Astrocyte (in vitro differentiated cells and primary cell): ENCODE measurements around the gene ANO6. TPM values are rescaled to one million over a fixed set of nuclear protein-coding genes. Genes with fewer than 3 reads are reported as not detected.

Source experiments
- DNase-seq: peaks from one replicate; pipeline ENCODE4 v3.0.0-alpha.2; 2010; ENCODE audit warnings: low read depth
- FAIRE-seq: peaks from 2 replicates; lab custom pipeline; 2011; peaks lifted over from hg19 to GRCh38; lab: Jason Lieb, UNC
- H2AFZ ChIP-seq: 2 replicates; pipeline ENCODE4 v1.6.0; 2012; ENCODE audit warnings: low read depth, low read length, inconsistent platforms
- H3K27ac ChIP-seq: 2 replicates; pipeline ENCODE4 v1.5.1; 2011; ENCODE audit warnings: low read depth, low read length, inconsistent platforms
- H3K27me3 ChIP-seq: 2 replicates; pipeline ENCODE4 v1.6.0; 2011; ENCODE audit warnings: low read length, inconsistent platforms; ENCODE audit not compliant: insufficient read depth
- H3K36me3 ChIP-seq: 2 replicates; pipeline ENCODE4 v1.5.1; 2011; ENCODE audit warnings: low read length, inconsistent platforms; ENCODE audit not compliant: insufficient read depth
- H3K4me1 ChIP-seq: 2 replicates; pipeline ENCODE4 v1.5.1; 2011; ENCODE audit warnings: low read length, inconsistent platforms; ENCODE audit not compliant: insufficient read depth
- H3K4me2 ChIP-seq: 2 replicates; pipeline ENCODE4 v1.6.0; 2012; ENCODE audit warnings: low read length, inconsistent platforms
- H3K4me3 ChIP-seq: 2 replicates; pipeline ENCODE4 v1.5.1; 2011; ENCODE audit warnings: low read depth, mild to moderate bottlenecking, low read length, inconsistent platforms; ENCODE audit not compliant: insufficient read depth
- H3K79me2 ChIP-seq: 2 replicates; pipeline ENCODE4 v1.6.0; 2012; ENCODE audit warnings: mild to moderate bottlenecking, low read length, inconsistent platforms; ENCODE audit not compliant: insufficient read depth
- H3K9ac ChIP-seq: 2 replicates; pipeline ENCODE4 v1.6.0; 2012; ENCODE audit warnings: mild to moderate bottlenecking, low read length, inconsistent platforms
- H3K9me3 ChIP-seq: 2 replicates; pipeline ENCODE4 v1.5.1; 2012; ENCODE audit warnings: low read depth, mild to moderate bottlenecking, low read length, inconsistent platforms; ENCODE audit not compliant: insufficient read depth
- H4K20me1 ChIP-seq: 2 replicates; pipeline ENCODE4 v1.6.0; 2012; ENCODE audit warnings: low read length, inconsistent platforms; ENCODE audit not compliant: insufficient read depth
- H3K27ac Mint-ChIP-seq: one replicate; pipeline ENCODE4 v1.8.0; 2021; ENCODE audit warnings: mild to moderate bottlenecking, mixed read lengths; ENCODE audit not compliant: unreplicated experiment
- H3K27me3 Mint-ChIP-seq: one replicate; pipeline ENCODE4 v1.8.0; 2021; ENCODE audit warnings: low read depth, mixed read lengths; ENCODE audit not compliant: unreplicated experiment
- H3K36me3 Mint-ChIP-seq: one replicate; pipeline ENCODE4 v1.8.0; 2021; ENCODE audit warnings: low read depth, mixed read lengths; ENCODE audit not compliant: unreplicated experiment
- H3K4me1 Mint-ChIP-seq: one replicate; pipeline ENCODE4 v1.8.0; 2021; ENCODE audit warnings: low read depth, mixed read lengths; ENCODE audit not compliant: unreplicated experiment
- H3K4me3 Mint-ChIP-seq: one replicate; pipeline ENCODE4 v1.8.0; 2021; ENCODE audit warnings: mild to moderate bottlenecking, moderate library complexity, mixed read lengths; ENCODE audit not compliant: unreplicated experiment
- H3K9me3 Mint-ChIP-seq: one replicate; pipeline ENCODE4 v1.8.0; 2021; ENCODE audit warnings: mild to moderate bottlenecking, mixed read lengths; ENCODE audit not compliant: unreplicated experiment
- CTCF ChIP-seq: IDR thresholded peaks from 2 replicates; pipeline ENCODE4 v1.5.1; 2011; ENCODE audit warnings: low read depth, mild to moderate bottlenecking, inconsistent platforms, low read length, moderate library complexity; ENCODE audit not compliant: insufficient read depth
- EZH2 ChIP-seq: IDR thresholded peaks from 2 replicates; pipeline ENCODE4 v1.6.1; 2012; ENCODE audit warnings: mild to moderate bottlenecking, low read length, inconsistent platforms; ENCODE audit not compliant: insufficient read depth
- total RNA-seq: library from RNA; stranded (reverse); gene quantifications from 2 replicates; pipeline ENCODE4 v1.2.1, GENCODE V29; 2021

ANO6 gene
- total RNA-seq, 1 donor from 2014 or later = 113 TPM

DNA sequence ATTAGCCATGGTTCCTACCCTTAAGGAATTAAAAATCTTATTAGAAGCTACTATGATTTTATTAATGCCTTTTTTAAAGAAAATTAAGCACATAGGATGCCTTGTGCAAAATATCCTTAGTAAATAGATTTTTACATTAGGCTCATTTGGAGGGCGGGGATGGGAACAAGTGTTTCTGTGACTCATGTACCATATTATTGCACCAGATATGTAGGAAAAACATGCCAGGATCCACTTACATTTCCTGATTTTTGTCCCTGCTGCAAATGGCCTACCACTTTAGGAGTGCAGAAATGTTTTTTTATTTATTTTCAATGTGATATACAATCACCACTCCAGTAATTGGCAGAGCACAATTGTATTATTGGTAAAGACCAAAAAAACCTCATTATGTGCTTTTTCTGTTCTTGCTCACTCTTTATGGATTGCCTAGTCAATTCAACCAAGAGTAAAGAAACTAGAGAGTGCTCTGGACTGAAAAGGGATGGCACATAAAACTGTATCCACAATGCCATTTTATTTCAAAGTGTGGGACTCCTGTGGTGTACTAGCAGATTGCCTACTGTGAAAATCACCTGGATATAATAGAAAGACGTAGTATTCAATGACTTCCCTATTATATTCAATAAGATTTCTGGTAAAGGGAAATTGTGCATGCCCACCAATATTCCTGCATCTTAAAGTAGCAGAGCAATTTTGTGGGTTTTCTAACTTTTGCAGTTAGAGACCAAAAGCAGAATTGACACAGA is 86.9 kb downstream of the ANO6 start:
- Mint-ChIP-seq H3K27ac (no peak overlapping the region), H3K4me1 (peaks cover 8% of the 10 kb centered on the region), H3K27me3 (no peaks in the 10 kb centered on the region), H3K4me3 (no peak overlapping the region), H3K9me3 (no peaks in the 10 kb centered on the region), H3K36me3 (peaks cover 5% of the 10 kb centered on the region)
- Histone ChIP-seq H3K27me3 (no peaks in the 10 kb centered on the region), H4K20me1 (peaks cover 7% of the 10 kb centered on the region), H2AFZ (no peak overlapping the region), H3K4me1 (peaks cover 10% of the 10 kb centered on the region), H3K9me3 (no peaks in the 10 kb centered on the region), H3K4me3 (no peak overlapping the region), H3K36me3 (no peaks in the 10 kb centered on the region), H3K4me2 (no peak overlapping the region), H3K27ac (no peak overlapping the region), H3K9ac (no peak overlapping the region), H3K79me2 (peaks cover 27% of the 10 kb centered on the region)
- FAIRE-seq (no peak), DNase-seq (no peak)
- no peak for TF ChIP-seq CTCF
- TF ChIP-seq EZH2 = no peak

DNA sequence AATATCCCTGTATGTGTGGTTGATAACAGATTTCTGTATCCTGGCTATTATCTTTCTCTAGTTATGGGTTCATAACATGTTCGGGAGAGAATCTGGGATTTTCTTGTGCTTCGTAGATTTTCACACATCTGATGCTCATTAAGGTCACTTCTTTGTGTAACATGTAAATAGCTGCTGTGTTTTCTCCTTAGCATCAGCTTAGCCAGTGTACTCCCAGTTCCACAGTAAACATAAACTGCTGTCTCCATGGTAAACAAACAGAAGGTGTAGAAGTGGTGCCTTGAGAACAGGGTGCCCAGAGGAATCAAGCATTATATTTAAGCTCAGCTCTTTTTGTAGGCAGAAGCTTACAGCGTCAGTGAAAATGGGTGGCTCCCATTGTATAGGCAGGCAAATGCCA is 88.0 kb downstream of the ANO6 start:
- no peaks in the 10 kb centered on the region for H3K27me3 Mint-ChIP-seq

More for the DNA sequence above, 88.0 kb downstream of the ANO6 start:
- H3K4me3 ChIP-seq = no peak overlapping the region
- H4K20me1 ChIP-seq = peaks cover 7% of the 10 kb centered on the region
- H3K36me3 Mint-ChIP-seq = peaks cover 5% of the 10 kb centered on the region
- H3K36me3 ChIP-seq = no peaks in the 10 kb centered on the region
- H3K4me1 Mint-ChIP-seq = peaks cover 7% of the 10 kb centered on the region
- H2AFZ ChIP-seq = no peak overlapping the region
- TF ChIP-seq CTCF = no peak
- no peak for TF ChIP-seq EZH2
- no peak overlapping the region for H3K9ac ChIP-seq
- H3K9me3 ChIP-seq = no peaks in the 10 kb centered on the region
- no peaks in the 10 kb centered on the region for H3K9me3 Mint-ChIP-seq
- H3K27ac ChIP-seq = no peak overlapping the region
- no peak for DNase-seq
- H3K4me2 ChIP-seq = no peak overlapping the region
- FAIRE-seq = no peak
- no peak overlapping the region for H3K27ac Mint-ChIP-seq
- H3K27me3 ChIP-seq = no peaks in the 10 kb centered on the region
- peaks cover 29% of the 10 kb centered on the region for H3K79me2 ChIP-seq
- no peak overlapping the region for H3K4me3 Mint-ChIP-seq
- H3K4me1 ChIP-seq = peaks cover 3% of the 10 kb centered on the region
